HTR-8/SVneo (cell line): ENCODE results near the gene CERK.

ENCODE experiments used
- DNase-seq: peaks from one replicate; pipeline ENCODE4 v3.0.0; 2011; ENCODE audit warnings: low spot score, mixed read lengths; ENCODE audit not compliant: insufficient read length
- FAIRE-seq: peaks from 2 replicates; lab custom pipeline; 2011; peaks lifted over from hg19 to GRCh38; lab: Jason Lieb, UNC

Gene CERK

GRCh38 chr22:46669201-46669600 lies 68.9 kb downstream of the CERK start:
- DNase-seq (no peak), FAIRE-seq (no peak)

- no peak for DNase-seq
- FAIRE-seq, result no peak
Observed at GRCh38 chr22:46668116-46668515, 69.9 kb downstream of the CERK start.

- no peak for DNase-seq
- FAIRE-seq, result no peak
Observed at GRCh38 chr22:46667245-46667623, 70.8 kb downstream of the CERK start.

GRCh38 chr22:46666577-46667244 lies 71.3 kb downstream of the CERK start:
- FAIRE-seq (no peak), DNase-seq (no peak)

GRCh38 chr22:46665751-46666280 lies 72.2 kb downstream of the CERK start:
- DNase-seq, result no peak
- no peak for FAIRE-seq

- FAIRE-seq (no peak), DNase-seq (no peak)
Observed at GRCh38 chr22:46665151-46665695, 72.8 kb downstream of the CERK start.

GRCh38 chr22:46664301-46664855 lies 73.7 kb downstream of the CERK start:
- FAIRE-seq, result no peak
- no peak for DNase-seq

GRCh38 chr22:46663436-46664100 lies 74.5 kb downstream of the CERK start:
- DNase-seq (no peak), FAIRE-seq (no peak)

GRCh38 chr22:46663001-46663400 lies 75.1 kb downstream of the CERK start:
- no peak for FAIRE-seq
- no peak for DNase-seq

GRCh38 chr22:46662226-46662625 lies 75.8 kb downstream of the CERK start:
- FAIRE-seq, result no peak
- DNase-seq, result no peak

- DNase-seq (peak; percentile 38), FAIRE-seq (peak; percentile 40)
Observed at GRCh38 chr22:46661221-46661851, 76.7 kb downstream of the CERK start.

GRCh38 chr22:46660604-46661201 lies 77.3 kb downstream of the CERK start:
- no peak for FAIRE-seq
- no peak for DNase-seq

GRCh38 chr22:46659791-46660186 lies 78.3 kb downstream of the CERK start:
- DNase-seq (no peak), FAIRE-seq (no peak)

- FAIRE-seq (no peak), DNase-seq (no peak)
Observed at GRCh38 chr22:46659059-46659790, 78.8 kb downstream of the CERK start.

- FAIRE-seq, result no peak
- no peak for DNase-seq
Observed at GRCh38 chr22:46657996-46658947, 79.8 kb downstream of the CERK start.

- DNase-seq, result no peak
- FAIRE-seq, result no peak
Observed at GRCh38 chr22:46657655-46657953, 80.4 kb downstream of the CERK start.

- DNase-seq, result no peak
- no peak for FAIRE-seq
Observed at GRCh38 chr22:46656856-46657654, 81.0 kb downstream of the CERK start.
